Fibroblast of lung (primary cell): ENCODE measurements around the gene NRP1. TPM values are rescaled to one million over a fixed set of nuclear protein-coding genes. Genes with fewer than 3 reads are reported as not detected.

Experiments used
- DNase-seq, 2 donors: peaks; one replicate each; pipeline versions ENCODE4 v3.0.0 to v3.0.0-alpha.2; 2010; ENCODE audit warnings: low read depth in 2 of 2
- H2AFZ ChIP-seq: 2 replicates; pipeline ENCODE4 v1.5.1; 2012; ENCODE audit warnings: low read length, control low read depth, inconsistent platforms
- H3K27ac ChIP-seq: 2 replicates; pipeline ENCODE4 v1.5.1; 2011; ENCODE audit warnings: low read length, control low read depth; ENCODE audit not compliant: insufficient read depth
- H3K27me3 ChIP-seq: 2 replicates; pipeline ENCODE4 v1.5.1; 2011; ENCODE audit warnings: mild to moderate bottlenecking, low read length; ENCODE audit not compliant: control insufficient read depth, insufficient read depth
- H3K36me3 ChIP-seq: 2 replicates; pipeline ENCODE4 v1.5.1; 2011; ENCODE audit warnings: low read length; ENCODE audit not compliant: control insufficient read depth, insufficient read depth
- H3K4me1 ChIP-seq: 2 replicates; pipeline ENCODE4 v1.5.1; 2011; ENCODE audit warnings: low read length; ENCODE audit not compliant: control insufficient read depth, insufficient read depth; ENCODE audit errors: extremely low read depth
- H3K4me2 ChIP-seq: 2 replicates; pipeline ENCODE4 v1.5.1; 2011; ENCODE audit warnings: low read length, control low read depth; ENCODE audit not compliant: insufficient read depth; ENCODE audit errors: extremely low read depth
- H3K4me3 ChIP-seq, 4 experiments: fragments of 200-600 bp in 1 of 4; sonication (generic) in 1 of 4; replicated peaks in 1 of 4; 2 replicates each; pipeline ENCODE4 v1.5.1; 2011 to 2016; ENCODE audit warnings: low read length in 4 of 4, low read depth in 3 of 4, mild to moderate bottlenecking in 3 of 4, control low read depth in 2 of 4, inconsistent platforms in 1 of 4, mixed read lengths in 1 of 4; ENCODE audit not compliant: insufficient read depth in 1 of 4; ENCODE audit errors: control extremely low read depth in 1 of 4
- H3K79me2 ChIP-seq: 2 replicates; pipeline ENCODE4 v1.5.1; 2012; ENCODE audit warnings: mild to moderate bottlenecking, low read length, inconsistent platforms; ENCODE audit not compliant: control insufficient read depth, insufficient read depth
- H3K9ac ChIP-seq: 2 replicates; pipeline ENCODE4 v1.5.1; 2011; ENCODE audit warnings: mild to moderate bottlenecking, low read length, control low read depth; ENCODE audit not compliant: insufficient read depth
- H3K9me3 ChIP-seq: 2 replicates; pipeline ENCODE4 v1.5.1; 2012; ENCODE audit warnings: low read depth, low read length; ENCODE audit not compliant: control insufficient read depth, insufficient read depth
- H4K20me1 ChIP-seq: 2 replicates; pipeline ENCODE4 v1.5.1; 2011; ENCODE audit warnings: low read length; ENCODE audit not compliant: control insufficient read depth, insufficient read depth; ENCODE audit errors: extremely low read depth
- CTCF ChIP-seq, 2 donors: IDR thresholded peaks in 1 of 2; conservative IDR thresholded peaks in 1 of 2; 1 replicate in 1 of 2; 2 replicates in 1 of 2; pipeline ENCODE4 v1.5.1; 2011 to 2012; ENCODE audit warnings: low read length in 2 of 2, control low read depth in 1 of 2, inconsistent platforms in 1 of 2, low read depth in 1 of 2, mild to moderate bottlenecking in 1 of 2
- EZH2 ChIP-seq: IDR thresholded peaks from 2 replicates; pipeline ENCODE4 v1.5.1; 2012; ENCODE audit warnings: low read length, control low read depth, mild to moderate bottlenecking; ENCODE audit errors: missing control alignments
- polyA plus RNA-seq, 2 donors: library from polyadenylated mRNA; depleted of rRNA in 1 of 2; stranded (reverse) in 1 of 2; unstranded in 1 of 2; fragments of >200 nt; gene quantifications; 2 replicates each; pipeline ENCODE4 v1.2.1, GENCODE V29; 2011 to 2012; ENCODE audit warnings: missing spikeins in 1 of 2
- total RNA-seq: library from RNA; depleted of rRNA; stranded (reverse); fragments of >200 nt; gene quantifications from 2 replicates; pipeline ENCODE4 v1.2.1, GENCODE V29; 2014

Gene NRP1
- total and polyA plus RNA-seq, 2 donors (not counting 1 experiment from before 2014, with no cell fraction given): 187 to 373 TPM

- H3K4me1 ChIP-seq: peaks cover 27% of the 10 kb centered on the region
- no peak overlapping the region for H3K9ac ChIP-seq
- no peaks in the 10 kb centered on the region for H3K27me3 ChIP-seq
- TF ChIP-seq EZH2: no peak
- peak; percentile 66 to 75 for TF ChIP-seq CTCF (conservative IDR thresholded peaks at IDR 0.05 in 1 of 2, IDR thresholded peaks at IDR 0.05 in 1 of 2; ENCODE audit: low read depth in 1 of 2, low read length in 2 of 2)
- H4K20me1 ChIP-seq: no peaks in the 10 kb centered on the region
- H3K79me2 ChIP-seq: no peaks in the 10 kb centered on the region
- peaks cover 10% of the 10 kb centered on the region for H3K36me3 ChIP-seq
- peak overlapping the region; percentile 36 for H3K27ac ChIP-seq
- no peaks in the 10 kb centered on the region for H3K9me3 ChIP-seq
- H3K4me2 ChIP-seq: no peak overlapping the region
- no peak overlapping the region for H2AFZ ChIP-seq
- H3K4me3 ChIP-seq: no peak overlapping the region
- peak; percentile 85 to 93 for DNase-seq
These were observed 141.3 kb downstream of the NRP1 start for GRCh38 chr10:33193057-33193700.

- Histone ChIP-seq H3K4me1 (peaks cover 24% of the 10 kb centered on the region), H3K27me3 (no peaks in the 10 kb centered on the region), H3K9ac (no peak overlapping the region), H3K9me3 (no peaks in the 10 kb centered on the region), H4K20me1 (no peaks in the 10 kb centered on the region), H3K27ac (no peak overlapping the region), H3K4me2 (no peak overlapping the region), H2AFZ (no peak overlapping the region), H3K79me2 (no peaks in the 10 kb centered on the region), H3K4me3 (no peak overlapping the region), H3K36me3 (peaks cover 15% of the 10 kb centered on the region)
- no peak for TF ChIP-seq EZH2
- TF ChIP-seq CTCF (conservative IDR thresholded peaks at IDR 0.05 in 1 of 2, IDR thresholded peaks at IDR 0.05 in 1 of 2; ENCODE audit: low read depth in 1 of 2, low read length in 2 of 2): no peak
- DNase-seq: no peak
These were observed 142.3 kb downstream of the NRP1 start for GRCh38 chr10:33192190-33192589.

- DNase-seq: peak in 1 of 2 donors; percentile 69
- H3K4me2 ChIP-seq: no peak overlapping the region
- no peak overlapping the region for H3K27ac ChIP-seq
- H2AFZ ChIP-seq: no peak overlapping the region
- no peak for TF ChIP-seq EZH2
- TF ChIP-seq CTCF (conservative IDR thresholded peaks at IDR 0.05 in 1 of 2, IDR thresholded peaks at IDR 0.05 in 1 of 2; ENCODE audit: low read depth in 1 of 2, low read length in 2 of 2): no peak
- no peaks in the 10 kb centered on the region for H3K79me2 ChIP-seq
- H3K27me3 ChIP-seq: no peaks in the 10 kb centered on the region
- peaks cover 12% of the 10 kb centered on the region for H3K4me1 ChIP-seq
- H3K9me3 ChIP-seq: no peaks in the 10 kb centered on the region
- no peaks in the 10 kb centered on the region for H4K20me1 ChIP-seq
- H3K4me3 ChIP-seq: no peak overlapping the region
- peaks cover 24% of the 10 kb centered on the region for H3K36me3 ChIP-seq
- no peak overlapping the region for H3K9ac ChIP-seq
These were observed 144.1 kb downstream of the NRP1 start for GRCh38 chr10:33190406-33190805.
